AG04449 (cell line): ENCODE data around the gene RAB30.

Experiments
- CTCF ChIA-PET: fragments of 350-600 bp; formaldehyde crosslinking; extraction: SDS; loops from one replicate; lab custom pipeline; 2021; ENCODE audit warnings: antibody characterized with exemption; lab: Yijun Ruan, JAX
- POLR2A ChIA-PET: fragments of 400-600, 350-600 bp; formaldehyde crosslinking; extraction: SDS; loops from one replicate; lab custom pipeline; 2020; ENCODE audit warnings: antibody characterized with exemption, inconsistent platforms; lab: Yijun Ruan, JAX
- DNase-seq: peaks from one replicate; pipeline ENCODE4 v3.0.0-alpha.2; 2010; ENCODE audit warnings: low read depth, low spot score
- H3K4me3 ChIP-seq: 2 replicates; pipeline ENCODE4 v1.5.1; 2011; ENCODE audit warnings: low read depth, mild to moderate bottlenecking, control low read depth, low read length
- TF ChIP-seq, protein P1 (sequence below): IDR thresholded peaks from one replicate; pipeline ENCODE4 v1.5.1; 2011; ENCODE audit warnings: mild to moderate bottlenecking, moderate library complexity, low read length, control low read depth, inconsistent platforms; ENCODE audit not compliant: insufficient read depth; ENCODE audit errors: missing control alignments

The RAB30 gene, protein sequence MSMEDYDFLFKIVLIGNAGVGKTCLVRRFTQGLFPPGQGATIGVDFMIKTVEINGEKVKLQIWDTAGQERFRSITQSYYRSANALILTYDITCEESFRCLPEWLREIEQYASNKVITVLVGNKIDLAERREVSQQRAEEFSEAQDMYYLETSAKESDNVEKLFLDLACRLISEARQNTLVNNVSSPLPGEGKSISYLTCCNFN

DNA sequence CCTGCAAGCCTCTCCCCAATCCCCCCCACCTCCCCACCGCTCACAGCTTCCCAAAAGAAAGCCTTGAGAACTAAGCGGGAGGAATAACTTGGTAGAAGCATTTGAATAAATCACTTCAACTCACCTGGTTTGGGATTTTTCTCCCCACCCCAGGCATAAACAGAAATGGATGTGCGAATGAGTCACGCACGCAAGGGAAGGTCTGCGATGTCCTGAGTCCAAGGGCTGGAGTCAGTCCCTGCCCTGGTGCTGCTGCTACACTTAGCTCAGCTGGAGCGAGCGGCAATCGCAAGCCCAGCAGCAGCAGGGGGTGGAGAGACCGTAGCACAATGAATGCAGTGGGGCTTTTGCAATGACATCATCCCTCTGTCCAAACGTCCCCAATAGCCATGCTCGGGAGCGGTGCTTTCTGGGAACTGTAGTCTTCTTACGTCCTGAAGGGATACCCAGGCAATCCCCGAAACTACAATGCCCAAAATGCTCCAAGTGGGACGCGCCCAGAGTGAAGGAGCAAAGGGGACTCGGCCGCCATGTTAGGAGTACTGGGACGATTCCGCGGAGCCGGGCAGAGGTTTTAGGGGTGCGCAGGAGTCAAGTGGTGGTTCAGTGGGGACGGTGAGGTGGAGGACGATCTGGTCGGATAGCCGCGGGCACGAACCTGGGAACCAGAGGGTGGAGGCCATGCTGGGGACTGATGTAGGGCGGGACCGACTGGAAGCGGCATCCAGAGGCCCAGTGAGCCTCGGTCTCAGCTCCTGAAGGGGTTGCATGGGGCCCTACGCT, at the start of gene RAB30:
TSS of gene RAB30 (minus strand) at position 331 of the 783 bp plus-strand sequence. CDS start 74,581 bp downstream, outside the sequence.
- POLR2A ChIA-PET: interaction anchor here (0.8 to 3.0 kb wide), 6 partner anchors 20 to 214 kb away, joined by 3 to 25 read pairs (median 6); partner anchors contain the start of genes CCDC90B and PCF11
- CTCF ChIA-PET: interaction anchor here (0.8 to 2.0 kb wide), 4 partner anchors 10 to 164 kb away, joined by 3 to 5 read pairs (median 4); no protein-coding TSS in a partner anchor
- H3K4me3 ChIP-seq: peak within 1 kb of the TSS; percentile 96
- TF ChIP-seq, protein P1, sequence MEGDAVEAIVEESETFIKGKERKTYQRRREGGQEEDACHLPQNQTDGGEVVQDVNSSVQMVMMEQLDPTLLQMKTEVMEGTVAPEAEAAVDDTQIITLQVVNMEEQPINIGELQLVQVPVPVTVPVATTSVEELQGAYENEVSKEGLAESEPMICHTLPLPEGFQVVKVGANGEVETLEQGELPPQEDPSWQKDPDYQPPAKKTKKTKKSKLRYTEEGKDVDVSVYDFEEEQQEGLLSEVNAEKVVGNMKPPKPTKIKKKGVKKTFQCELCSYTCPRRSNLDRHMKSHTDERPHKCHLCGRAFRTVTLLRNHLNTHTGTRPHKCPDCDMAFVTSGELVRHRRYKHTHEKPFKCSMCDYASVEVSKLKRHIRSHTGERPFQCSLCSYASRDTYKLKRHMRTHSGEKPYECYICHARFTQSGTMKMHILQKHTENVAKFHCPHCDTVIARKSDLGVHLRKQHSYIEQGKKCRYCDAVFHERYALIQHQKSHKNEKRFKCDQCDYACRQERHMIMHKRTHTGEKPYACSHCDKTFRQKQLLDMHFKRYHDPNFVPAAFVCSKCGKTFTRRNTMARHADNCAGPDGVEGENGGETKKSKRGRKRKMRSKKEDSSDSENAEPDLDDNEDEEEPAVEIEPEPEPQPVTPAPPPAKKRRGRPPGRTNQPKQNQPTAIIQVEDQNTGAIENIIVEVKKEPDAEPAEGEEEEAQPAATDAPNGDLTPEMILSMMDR: no peak
- DNase-seq: peak; percentile 99

DNA sequence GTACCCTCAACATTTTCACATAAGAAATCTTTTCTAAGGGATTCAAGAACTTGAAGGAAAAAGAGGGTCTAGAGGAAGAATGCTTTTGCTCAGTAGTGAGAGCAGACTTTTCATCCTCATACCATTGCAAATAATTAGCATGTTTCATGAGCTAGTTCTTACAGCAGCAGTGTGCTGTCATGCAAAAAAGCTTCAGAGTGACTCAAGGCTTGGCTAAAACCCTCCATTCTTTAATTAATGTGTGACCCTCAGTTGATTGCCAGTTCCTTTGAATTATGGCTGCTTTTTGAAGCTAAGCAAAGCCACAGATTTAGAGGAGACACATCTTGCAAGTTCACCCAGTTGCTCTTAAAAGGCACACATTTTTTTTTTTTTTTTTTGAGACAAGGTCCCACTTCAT, 48.6 kb upstream of the RAB30 start:
- CTCF ChIA-PET: interaction anchor here (0.6 to 1.0 kb wide), 2 partner anchors 9 to 26 kb away, joined by 3 to 4 read pairs; no protein-coding TSS in a partner anchor

DNA sequence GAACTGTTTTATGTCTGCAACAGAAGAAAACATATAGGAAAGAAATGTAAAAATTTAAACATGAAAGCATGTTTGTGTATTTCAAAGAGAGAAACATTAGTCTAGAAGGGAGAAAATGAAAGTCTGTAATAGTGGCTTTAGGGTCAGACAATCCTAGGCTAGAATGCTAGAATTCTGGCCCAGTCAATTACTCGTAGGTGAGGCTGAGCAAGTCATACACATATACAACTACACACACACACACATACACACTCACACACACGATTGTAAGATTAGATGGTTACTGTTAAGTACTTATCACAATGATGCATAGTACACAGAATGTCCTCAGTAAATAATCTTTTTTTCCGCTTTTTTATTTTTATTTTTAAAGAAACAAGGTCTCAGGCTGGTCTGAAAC, 47.5 kb upstream of the RAB30 start:
- CTCF ChIA-PET: no interaction called here
- TF ChIP-seq, protein P1: no peak
- POLR2A ChIA-PET: no interaction called here
- H3K4me3 ChIP-seq: no peak overlapping the region
- DNase-seq: no peak

More for the DNA sequence above, 48.6 kb upstream of the RAB30 start:
- POLR2A ChIA-PET: no interaction called here
- DNase-seq: no peak
- no peak overlapping the region for H3K4me3 ChIP-seq
- TF ChIP-seq, protein P1: no peak

DNA sequence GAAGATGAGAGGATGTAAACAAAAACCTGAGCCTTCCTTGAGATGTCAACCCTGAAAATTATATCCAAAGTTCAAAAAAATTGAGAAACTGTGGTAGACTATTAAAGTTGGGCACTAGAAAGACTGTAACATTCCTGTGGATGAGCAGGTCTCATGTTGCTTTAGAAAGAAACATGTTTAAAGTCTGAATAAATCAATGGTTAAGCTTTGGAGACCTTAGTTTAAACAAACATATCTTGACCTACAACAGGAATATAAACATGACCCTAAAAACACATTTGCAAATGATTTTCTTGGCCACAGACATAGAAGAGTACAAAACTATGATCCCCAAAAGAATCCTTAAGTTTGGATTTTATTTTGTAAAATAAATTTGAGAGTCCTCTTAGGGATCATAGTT, 47.1 kb upstream of the RAB30 start:
- ChIA-PET CTCF (interaction anchor here (1.2 kb wide), 1 partner anchor 11 kb away, joined by 3 read pairs; no protein-coding TSS in a partner anchor), POLR2A (no interaction called here)
- no peak for DNase-seq
- H3K4me3 ChIP-seq: no peak overlapping the region
- TF ChIP-seq, protein P1: no peak

DNA sequence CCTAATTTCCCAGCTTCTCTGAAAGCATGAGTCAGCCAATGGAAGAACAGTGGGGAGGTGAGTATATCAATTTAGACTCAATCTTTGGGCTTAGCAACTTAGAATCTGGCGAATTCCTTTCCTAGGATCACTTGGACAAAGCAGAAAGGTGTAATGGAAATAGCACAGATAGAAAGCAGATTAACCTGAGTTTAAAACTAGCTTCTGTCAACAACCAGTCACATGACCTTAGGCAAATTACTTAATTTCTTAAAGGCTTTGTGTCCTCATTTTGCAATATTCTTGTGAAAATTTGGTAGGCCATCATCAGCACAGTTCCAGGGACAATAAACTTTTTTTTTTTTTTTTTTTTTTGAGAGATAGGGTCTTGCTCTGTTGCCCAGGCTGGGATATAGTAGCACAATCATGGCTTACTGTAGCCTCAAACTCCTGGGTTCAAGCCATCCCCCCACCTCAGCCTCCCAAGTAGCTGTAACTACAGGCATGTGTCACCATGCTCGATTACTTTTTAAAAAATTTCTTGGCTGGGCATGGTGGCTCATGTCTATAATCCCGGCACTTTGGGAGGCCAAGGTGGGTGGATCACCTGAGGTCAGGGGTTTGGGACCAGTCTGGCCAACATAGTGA, 44.4 kb upstream of the RAB30 start:
- TF ChIP-seq, protein P1: no peak
- POLR2A ChIA-PET: no interaction called here
- CTCF ChIA-PET: no interaction called here
- DNase-seq: no peak
- H3K4me3 ChIP-seq: no peak overlapping the region
